ENCODE measurements around the gene C13orf46.

The C13orf46 gene

GRCh38 chr13:113963376-113963775 lies 10.5 kb downstream of the C13orf46 start:
- no peak for DNase-seq (ENCODE audit: low read depth, low spot score)
- Histone ChIP-seq H3K9me3 (ENCODE audit: control insufficient read depth, insufficient read depth, low read length) (peaks cover 5% of the 10 kb centered on the region; the same call in 1 of the 2 replicates), H3K4me1 (ENCODE audit: control insufficient read depth, insufficient read depth, low read length) (no peaks in the 10 kb centered on the region), H3K27me3 (ENCODE audit: control insufficient read depth, insufficient read depth, low read length) (no peaks in the 10 kb centered on the region), H3K27ac (ENCODE audit: low read length) (no peak overlapping the region), H3K36me3 (ENCODE audit: control insufficient read depth, insufficient read depth, low read length) (no peaks in the 10 kb centered on the region; the same call in 1 of the 2 replicates), H3K4me3 (ENCODE audit: low read length) (no peak overlapping the region)
- no CpG with 5 or more reads among the region's 16 CpGs for WGBS (ENCODE audit: insufficient coverage, insufficient read length)

DNA sequence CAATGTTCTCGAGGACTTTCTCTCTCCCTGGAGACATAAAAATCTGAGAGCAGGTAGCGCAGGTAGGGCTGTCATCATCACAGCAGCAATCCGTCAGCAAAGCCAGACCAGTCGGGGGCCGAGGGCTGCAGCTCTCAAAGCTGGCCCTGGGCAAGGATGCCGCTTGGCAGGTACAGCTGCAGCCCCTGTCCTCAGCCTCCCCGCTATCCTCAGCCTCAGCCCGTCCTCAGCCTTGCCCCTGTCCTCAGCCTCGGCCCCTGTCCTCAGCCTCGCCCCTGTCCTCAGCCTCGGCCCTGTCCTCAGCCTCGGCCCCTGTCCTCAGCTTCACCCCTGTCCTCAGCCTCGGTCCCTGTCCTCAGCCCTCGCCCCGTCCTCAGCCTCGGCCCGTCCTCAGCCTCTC lies 10.9 kb downstream of the C13orf46 start:
- no peaks in the 10 kb centered on the region for H3K4me1 ChIP-seq (ENCODE audit: control insufficient read depth, insufficient read depth, low read length)
- no peak overlapping the region for H3K4me3 ChIP-seq (ENCODE audit: low read length)
- H3K9me3 ChIP-seq (ENCODE audit: control insufficient read depth, insufficient read depth, low read length), result peaks cover 5% of the 10 kb centered on the region; the same call in 1 of the 2 replicates
- H3K36me3 ChIP-seq (ENCODE audit: control insufficient read depth, insufficient read depth, low read length), result no peaks in the 10 kb centered on the region; the same call in 1 of the 2 replicates
- DNase-seq (ENCODE audit: low read depth, low spot score), result no peak
- no peaks in the 10 kb centered on the region for H3K27me3 ChIP-seq (ENCODE audit: control insufficient read depth, insufficient read depth, low read length)
- no peak overlapping the region for H3K27ac ChIP-seq (ENCODE audit: low read length)
- WGBS (ENCODE audit: insufficient coverage, insufficient read length), result no CpG with 5 or more reads among the region's 17 CpGs

DNA sequence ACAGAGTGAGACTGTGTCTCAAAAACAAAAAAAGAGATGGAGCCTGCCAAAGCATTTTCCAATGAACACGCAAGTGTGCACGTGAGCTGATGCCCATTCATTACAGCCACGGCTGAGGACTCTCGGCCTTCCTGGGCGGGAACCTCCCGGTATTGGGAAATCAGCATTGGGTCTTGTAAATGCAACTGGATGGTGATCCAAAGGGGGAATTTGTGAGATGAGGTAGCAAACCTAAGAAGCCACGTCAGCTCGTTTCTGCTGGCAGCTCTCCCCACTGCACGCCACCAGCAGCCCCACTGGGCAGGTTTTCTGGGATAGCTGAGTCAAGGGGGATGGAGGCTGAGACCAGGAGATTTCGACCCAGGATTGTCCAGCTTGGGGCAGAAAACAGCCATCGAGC lies 11.5 kb downstream of the C13orf46 start:
- WGBS (ENCODE audit: insufficient coverage, insufficient read length), result no CpG with 5 or more reads among the region's 11 CpGs
- no peak overlapping the region for H3K4me3 ChIP-seq (ENCODE audit: low read length)
- H3K9me3 ChIP-seq (ENCODE audit: control insufficient read depth, insufficient read depth, low read length), result peaks cover 5% of the 10 kb centered on the region; the same call in 1 of the 2 replicates
- H3K27ac ChIP-seq (ENCODE audit: low read length), result no peak overlapping the region
- H3K4me1 ChIP-seq (ENCODE audit: control insufficient read depth, insufficient read depth, low read length), result no peaks in the 10 kb centered on the region
- H3K36me3 ChIP-seq (ENCODE audit: control insufficient read depth, insufficient read depth, low read length), result no peaks in the 10 kb centered on the region; the same call in 1 of the 2 replicates
- H3K27me3 ChIP-seq (ENCODE audit: control insufficient read depth, insufficient read depth, low read length), result no peaks in the 10 kb centered on the region
- no peak for DNase-seq (ENCODE audit: low read depth, low spot score)

- Histone ChIP-seq H3K36me3 (ENCODE audit: control insufficient read depth, insufficient read depth, low read length) (no peaks in the 10 kb centered on the region; the same call in 1 of the 2 replicates), H3K27me3 (ENCODE audit: control insufficient read depth, insufficient read depth, low read length) (no peaks in the 10 kb centered on the region), H3K9me3 (ENCODE audit: control insufficient read depth, insufficient read depth, low read length) (peaks cover 5% of the 10 kb centered on the region; the same call in 1 of the 2 replicates), H3K4me3 (ENCODE audit: low read length) (no peak overlapping the region), H3K4me1 (ENCODE audit: control insufficient read depth, insufficient read depth, low read length) (no peaks in the 10 kb centered on the region), H3K27ac (ENCODE audit: low read length) (no peak overlapping the region)
- no CpG with 5 or more reads among the region's 6 CpGs for WGBS (ENCODE audit: insufficient coverage, insufficient read length)
- no peak for DNase-seq (ENCODE audit: low read depth, low spot score)
Observed at GRCh38 chr13:113960276-113960948, 13.5 kb downstream of the C13orf46 start.

- Histone ChIP-seq H3K4me3 (ENCODE audit: low read length) (no peak overlapping the region), H3K4me1 (ENCODE audit: control insufficient read depth, insufficient read depth, low read length) (no peaks in the 10 kb centered on the region), H3K27me3 (ENCODE audit: control insufficient read depth, insufficient read depth, low read length) (no peaks in the 10 kb centered on the region), H3K27ac (ENCODE audit: low read length) (no peak overlapping the region), H3K9me3 (ENCODE audit: control insufficient read depth, insufficient read depth, low read length) (peaks cover 3% of the 10 kb centered on the region; the same call in 1 of the 2 replicates), H3K36me3 (ENCODE audit: control insufficient read depth, insufficient read depth, low read length) (no peaks in the 10 kb centered on the region)
- no peak for DNase-seq (ENCODE audit: low read depth, low spot score)
- no CpG with 5 or more reads among the region's 1 CpG for WGBS (ENCODE audit: insufficient coverage, insufficient read length)
Observed at GRCh38 chr13:113959198-113959597, 14.7 kb downstream of the C13orf46 start.

GRCh38 chr13:113958373-113958772 lies 15.5 kb downstream of the C13orf46 start:
- H3K4me1 ChIP-seq (ENCODE audit: control insufficient read depth, insufficient read depth, low read length), result no peaks in the 10 kb centered on the region; the same call in 1 of the 2 replicates
- no peak overlapping the region for H3K4me3 ChIP-seq (ENCODE audit: low read length)
- no peak overlapping the region for H3K27ac ChIP-seq (ENCODE audit: low read length)
- H3K9me3 ChIP-seq (ENCODE audit: control insufficient read depth, insufficient read depth, low read length), result peaks cover 3% of the 10 kb centered on the region; the same call in 1 of the 2 replicates
- H3K36me3 ChIP-seq (ENCODE audit: control insufficient read depth, insufficient read depth, low read length), result no peaks in the 10 kb centered on the region
- H3K27me3 ChIP-seq (ENCODE audit: control insufficient read depth, insufficient read depth, low read length), result no peaks in the 10 kb centered on the region
- no peak for DNase-seq (ENCODE audit: low read depth, low spot score)
- WGBS (ENCODE audit: insufficient coverage, insufficient read length), result no CpG with 5 or more reads among the region's 22 CpGs

- peaks cover 3% of the 10 kb centered on the region; the same call in 1 of the 2 replicates for H3K9me3 ChIP-seq (ENCODE audit: control insufficient read depth, insufficient read depth, low read length)
- no peak overlapping the region for H3K27ac ChIP-seq (ENCODE audit: low read length)
- no peaks in the 10 kb centered on the region for H3K27me3 ChIP-seq (ENCODE audit: control insufficient read depth, insufficient read depth, low read length)
- H3K4me1 ChIP-seq (ENCODE audit: control insufficient read depth, insufficient read depth, low read length), result no peaks in the 10 kb centered on the region; the same call in 1 of the 2 replicates
- DNase-seq (ENCODE audit: low read depth, low spot score), result no peak
- no peak overlapping the region for H3K4me3 ChIP-seq (ENCODE audit: low read length)
- no CpG with 5 or more reads among the region's 14 CpGs for WGBS (ENCODE audit: insufficient coverage, insufficient read length)
- H3K36me3 ChIP-seq (ENCODE audit: control insufficient read depth, insufficient read depth, low read length), result no peaks in the 10 kb centered on the region
Observed at GRCh38 chr13:113956571-113956970, 17.3 kb downstream of the C13orf46 start.

DNA sequence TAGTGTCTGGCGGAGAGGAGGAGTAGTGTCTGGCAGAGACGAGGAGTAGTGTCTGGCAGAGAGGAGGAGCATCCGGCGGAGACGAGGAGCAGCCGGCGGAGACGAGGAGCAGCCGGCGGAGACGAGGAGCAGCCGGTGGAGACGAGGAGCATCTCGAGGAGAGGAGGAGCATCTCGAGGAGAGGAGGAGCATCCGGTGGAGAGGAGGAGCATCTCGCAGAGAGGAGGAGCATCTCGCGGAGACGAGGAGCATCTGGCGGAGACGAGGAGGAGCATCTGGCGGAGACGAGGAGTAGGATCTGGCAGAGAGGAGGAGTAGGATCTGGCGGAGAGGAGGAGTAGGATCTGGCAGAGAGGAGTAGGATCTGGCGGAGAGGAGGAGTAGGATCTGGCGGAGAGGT lies 18.2 kb downstream of the C13orf46 start:
- DNase-seq (ENCODE audit: low read depth, low spot score), result no peak
- Histone ChIP-seq H3K27me3 (ENCODE audit: control insufficient read depth, insufficient read depth, low read length) (no peaks in the 10 kb centered on the region), H3K27ac (ENCODE audit: low read length) (no peak overlapping the region), H3K36me3 (ENCODE audit: control insufficient read depth, insufficient read depth, low read length) (no peaks in the 10 kb centered on the region), H3K4me3 (ENCODE audit: low read length) (no peak overlapping the region), H3K9me3 (ENCODE audit: control insufficient read depth, insufficient read depth, low read length) (peaks cover 3% of the 10 kb centered on the region; the same call in 1 of the 2 replicates), H3K4me1 (ENCODE audit: control insufficient read depth, insufficient read depth, low read length) (peaks cover 2% of the 10 kb centered on the region; the same call in 1 of the 2 replicates)
- WGBS (ENCODE audit: insufficient coverage, insufficient read length), result no CpG with 5 or more reads among the region's 27 CpGs

- peaks cover 1% of the 10 kb centered on the region; the same call in 1 of the 2 replicates for H3K9me3 ChIP-seq (ENCODE audit: control insufficient read depth, insufficient read depth, low read length)
- H3K27me3 ChIP-seq (ENCODE audit: control insufficient read depth, insufficient read depth, low read length), result no peaks in the 10 kb centered on the region
- no peak for DNase-seq (ENCODE audit: low read depth, low spot score)
- H3K4me1 ChIP-seq (ENCODE audit: control insufficient read depth, insufficient read depth, low read length), result peaks cover 2% of the 10 kb centered on the region; the same call in 1 of the 2 replicates
- WGBS (ENCODE audit: insufficient coverage, insufficient read length), result no CpG with 5 or more reads among the region's 29 CpGs
- no peak overlapping the region for H3K4me3 ChIP-seq (ENCODE audit: low read length)
- H3K27ac ChIP-seq (ENCODE audit: low read length), result no peak overlapping the region
- H3K36me3 ChIP-seq (ENCODE audit: control insufficient read depth, insufficient read depth, low read length), result no peaks in the 10 kb centered on the region
Observed at GRCh38 chr13:113955235-113955634, 18.6 kb downstream of the C13orf46 start.

DNA sequence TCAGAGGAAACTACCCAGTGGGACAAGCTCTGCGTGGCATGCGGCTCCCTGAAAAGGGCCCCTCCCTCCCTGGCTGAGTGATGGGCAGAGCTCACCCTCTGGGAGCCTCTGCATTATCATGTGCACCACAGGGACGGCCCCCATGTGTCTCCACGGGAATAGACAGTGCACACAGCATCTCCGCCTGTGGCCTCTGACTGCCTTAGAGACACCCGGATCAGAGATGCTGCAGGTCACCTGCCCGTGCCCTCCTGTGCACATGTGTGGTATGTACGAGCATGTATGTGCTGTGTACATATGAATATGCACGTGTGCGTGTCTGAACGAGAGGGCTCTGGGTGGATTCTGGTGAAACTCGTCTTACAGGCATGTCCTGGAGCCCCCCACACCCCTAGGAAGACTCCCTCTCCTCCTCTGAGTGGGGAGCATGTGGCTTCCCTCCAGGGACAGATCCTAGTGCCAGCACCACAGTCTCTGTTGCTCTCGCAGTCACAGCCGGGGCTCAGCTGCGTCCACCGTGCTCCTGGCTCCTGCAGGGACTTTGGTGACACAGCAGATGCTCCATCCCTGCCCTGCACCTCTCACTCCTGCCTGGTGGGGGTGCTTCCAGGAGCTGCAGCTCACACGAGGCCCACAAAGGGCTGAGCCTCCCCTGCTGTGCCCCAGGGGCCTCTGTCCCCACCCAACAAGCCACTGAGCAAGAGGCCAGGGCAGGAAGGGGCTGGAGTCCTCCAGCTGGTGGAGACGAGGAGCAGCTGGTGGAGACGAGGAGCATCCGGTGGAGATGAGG lies 19.6 kb downstream of the C13orf46 start:
- no peaks in the 10 kb centered on the region for H3K27me3 ChIP-seq (ENCODE audit: control insufficient read depth, insufficient read depth, low read length)
- H3K36me3 ChIP-seq (ENCODE audit: control insufficient read depth, insufficient read depth, low read length), result no peaks in the 10 kb centered on the region
- H3K27ac ChIP-seq (ENCODE audit: low read length), result no peak overlapping the region
- no peaks in the 10 kb centered on the region; the same call in 1 of the 2 replicates for H3K9me3 ChIP-seq (ENCODE audit: control insufficient read depth, insufficient read depth, low read length)
- H3K4me3 ChIP-seq (ENCODE audit: low read length), result no peak overlapping the region
- no peak for DNase-seq (ENCODE audit: low read depth, low spot score)
- no CpG with 5 or more reads among the region's 20 CpGs for WGBS (ENCODE audit: insufficient coverage, insufficient read length)
- peaks cover 2% of the 10 kb centered on the region; the same call in 1 of the 2 replicates for H3K4me1 ChIP-seq (ENCODE audit: control insufficient read depth, insufficient read depth, low read length)

Data from iPS DF 6.9 (cell line).